GM18870 (cell line): ENCODE results near the gene NCBP3.
"Not testable (repeated sequence)": the region's sequence is repeated elsewhere in the genome, so short reads cannot be mapped to it uniquely, and the experiment has no call there.

Experiments
- ATAC-seq: cut with Tn5 transposase; IDR thresholded peaks from one replicate; pipeline ENCODE4 v1.9.1; 2021; ENCODE audit warnings: moderate library complexity; ENCODE audit not compliant: unreplicated experiment

Gene NCBP3

GRCh38 chr17:3848229-3848835 lies 2.3 kb upstream of the NCBP3 start:
- no peak for ATAC-seq

- no peak for ATAC-seq
Observed at GRCh38 chr17:3847165-3847670, 1.2 kb upstream of the NCBP3 start.

- no peak for ATAC-seq
Observed at GRCh38 chr17:3846437-3847164, 555 bp upstream of the NCBP3 start.

- ATAC-seq = no peak
Observed at GRCh38 chr17:3845291-3845620, 790 bp downstream of the NCBP3 start.

GRCh38 chr17:3844556-3844955 lies 1.5 kb downstream of the NCBP3 start:
- ATAC-seq = not testable (repeated sequence)

GRCh38 chr17:3843935-3844516 lies 2.0 kb downstream of the NCBP3 start:
- no peak for ATAC-seq

GRCh38 chr17:3838206-3838605 lies 7.8 kb downstream of the NCBP3 start:
- ATAC-seq = no peak

GRCh38 chr17:3836551-3836950 lies 9.5 kb downstream of the NCBP3 start:
- ATAC-seq = no peak

- no peak for ATAC-seq
Observed at GRCh38 chr17:3835410-3836229, 10.4 kb downstream of the NCBP3 start.

- ATAC-seq = no peak
Observed at GRCh38 chr17:3834811-3835210, 11.2 kb downstream of the NCBP3 start.

- ATAC-seq = no peak
Observed at GRCh38 chr17:3828852-3829232, 17.2 kb downstream of the NCBP3 start.

- ATAC-seq = no peak
Observed at GRCh38 chr17:3828151-3828851, 17.7 kb downstream of the NCBP3 start.

- no peak for ATAC-seq
Observed at GRCh38 chr17:3827124-3827773, 18.8 kb downstream of the NCBP3 start.

GRCh38 chr17:3826191-3826590 lies 19.9 kb downstream of the NCBP3 start:
- ATAC-seq = no peak

- ATAC-seq = no peak
Observed at GRCh38 chr17:3821101-3821500, 24.9 kb downstream of the NCBP3 start.

GRCh38 chr17:3818786-3819185 lies 27.3 kb downstream of the NCBP3 start:
- ATAC-seq = no peak

GRCh38 chr17:3817851-3818605 lies 28.0 kb downstream of the NCBP3 start:
- ATAC-seq = no peak

- ATAC-seq = no peak
Observed at GRCh38 chr17:3815925-3816324, 30.1 kb downstream of the NCBP3 start.

GRCh38 chr17:3815122-3815521 lies 30.9 kb downstream of the NCBP3 start:
- ATAC-seq = no peak

GRCh38 chr17:3814361-3814760 lies 31.7 kb downstream of the NCBP3 start:
- no peak for ATAC-seq
